SK-N-SH (cell line): Measurements from ENCODE around the gene SPRY4. TPM values are rescaled to one million over a fixed set of nuclear protein-coding genes. Genes with fewer than 3 reads are reported as not detected.

ENCODE experiments used
- CTCF ChIA-PET: fragments of 300-600, 350-600 bp; formaldehyde crosslinking; extraction: SDS; loops from one replicate; lab custom pipeline; 2021; lab: Yijun Ruan, JAX
- POLR2A ChIA-PET: fragments of 350-600 bp; sonication (Branson Sonifier 250); formaldehyde crosslinking; extraction: SDS; loops from one replicate; lab custom pipeline; 2020; ENCODE audit warnings: antibody characterized with exemption, inconsistent platforms; lab: Yijun Ruan, JAX
- DNase-seq: peaks from one replicate; pipeline ENCODE4 v3.0.0; 2012
- H2AFZ ChIP-seq: fragments of 200-600 bp; sonication (generic); 2 replicates; pipeline ENCODE4 v1.8.1; 2016; ENCODE audit warnings: antibody characterized with exemption, mild to moderate bottlenecking, low read depth
- H3F3A ChIP-seq: fragments of 200-600 bp; sonication (generic); replicated peaks from 2 replicates; pipeline ENCODE3; 2016; ENCODE audit warnings: antibody characterized with exemption, mild to moderate bottlenecking; ENCODE audit not compliant: insufficient read depth
- H3K27ac ChIP-seq, 2 experiments: fragments of 200-500 bp in 1 of 2; fragments of 200-600 bp in 1 of 2; sonication (Bioruptor generic) in 1 of 2; sonication (generic), shearing (Covaris generic) in 1 of 2; 2 replicates each; pipeline versions ENCODE4 v1.5.1 to v1.6.1; 2014 to 2016; ENCODE audit warnings: low read depth in 2 of 2, inconsistent platforms in 1 of 2, low read length in 1 of 2, mild to moderate bottlenecking in 1 of 2, mixed read lengths in 1 of 2
- H3K27me3 ChIP-seq: fragments of 200-600 bp; sonication (generic), shearing (Covaris generic); 2 replicates; pipeline ENCODE4 v1.6.1; 2016; ENCODE audit warnings: mixed run types; ENCODE audit not compliant: insufficient read depth
- H3K36me3 ChIP-seq, 2 experiments: fragments of 200-500 bp in 1 of 2; fragments of 200-600 bp in 1 of 2; sonication (Bioruptor generic) in 1 of 2; sonication (generic) in 1 of 2; replicated peaks in 1 of 2; 2 replicates each; pipeline versions ENCODE3 to v1.5.1; 2014 to 2016; ENCODE audit warnings: low read length in 1 of 2, mild to moderate bottlenecking in 1 of 2; ENCODE audit not compliant: insufficient read depth in 2 of 2, control insufficient read depth in 1 of 2
- H3K4me1 ChIP-seq, 2 experiments: fragments of 200-500 bp in 1 of 2; fragments of 200-600 bp in 1 of 2; sonication (Bioruptor generic) in 1 of 2; sonication (generic), shearing (Covaris generic) in 1 of 2; 2 replicates each; pipeline versions ENCODE4 v1.5.1 to v1.6.1; 2014 to 2016; ENCODE audit warnings: low read depth in 1 of 2, low read length in 1 of 2, mixed run types in 1 of 2; ENCODE audit not compliant: insufficient read depth in 2 of 2, control insufficient read depth in 1 of 2
- H3K4me2 ChIP-seq: fragments of 200-600 bp; sonication (generic), shearing (Covaris generic); 2 replicates; pipeline ENCODE4 v1.6.1; 2017; ENCODE audit warnings: mixed run types
- H3K4me3 ChIP-seq, 2 experiments: fragments of 200-500 bp in 1 of 2; fragments of 200-600 bp in 1 of 2; sonication (Bioruptor generic) in 1 of 2; sonication (generic), shearing (Covaris generic) in 1 of 2; 2 replicates each; pipeline versions ENCODE4 v1.5.1 to v1.8.1; 2014 to 2016; ENCODE audit warnings: low read depth in 2 of 2, inconsistent platforms in 1 of 2, low read length in 1 of 2, mild to moderate bottlenecking in 1 of 2, mixed read lengths in 1 of 2, moderate library complexity in 1 of 2
- H3K79me2 ChIP-seq: fragments of 200-600 bp; sonication (generic); 2 replicates; pipeline ENCODE4 v1.8.1; 2017; ENCODE audit warnings: mild to moderate bottlenecking; ENCODE audit not compliant: insufficient read depth
- H3K9ac ChIP-seq: fragments of 200-600 bp; sonication (generic); 2 replicates; pipeline ENCODE4 v1.6.1; 2017; ENCODE audit warnings: mixed run types
- H3K9me2 ChIP-seq: fragments of 200-600 bp; sonication (generic); 2 replicates; pipeline ENCODE4 v1.6.1; 2017; ENCODE audit warnings: mixed run types
- H3K9me3 ChIP-seq: fragments of 200-600 bp; sonication (generic); 2 replicates; pipeline ENCODE4 v1.6.1; 2017; ENCODE audit warnings: mixed run types, mild to moderate bottlenecking, moderate library complexity
- H4K20me1 ChIP-seq: fragments of 200-600 bp; sonication (generic); 2 replicates; pipeline ENCODE4 v1.6.1; 2017; ENCODE audit warnings: mild to moderate bottlenecking, mixed run types; ENCODE audit not compliant: insufficient read depth
- CHD2 ChIP-seq: fragments of 150-350 bp; IDR thresholded peaks from 2 replicates; pipeline ENCODE4 v1.6.1; 2018; ENCODE audit warnings: low read length; ENCODE audit not compliant: partially characterized antibody
- ELF1 ChIP-seq: IDR thresholded peaks from 2 replicates; pipeline ENCODE4 v1.4.0; 2012
- EP300 ChIP-seq, 2 experiments: IDR thresholded peaks; 2 replicates each; pipeline versions ENCODE4 v1.4.0 to v1.6.1; 2012; ENCODE audit warnings: borderline replicate concordance in 1 of 2, low read depth in 1 of 2, low read length in 1 of 2
- EZH2phosphoT487 ChIP-seq: fragments of 200-600 bp; sonication (generic); IDR thresholded peaks from 2 replicates; pipeline ENCODE4 v1.6.1; 2017; ENCODE audit warnings: low read depth, mixed run types, mild to moderate bottlenecking, antibody characterized with exemption, moderate library complexity, borderline replicate concordance
- FOSL2 ChIP-seq: IDR thresholded peaks from 2 replicates; pipeline ENCODE4 v1.4.0; 2012; ENCODE audit warnings: low read depth, mild to moderate bottlenecking, moderate library complexity, borderline replicate concordance
- FOXJ3 ChIP-seq: sonication (generic); formaldehyde crosslinking; IDR thresholded peaks from 2 replicates; pipeline ENCODE4 v1.5.1; 2020; ENCODE audit warnings: mild to moderate bottlenecking, missing genetic modification reagents
- FOXM1 ChIP-seq: IDR thresholded peaks from 2 replicates; pipeline ENCODE4 v1.4.0; 2012; ENCODE audit warnings: low read depth, mild to moderate bottlenecking
- GABPA ChIP-seq: IDR thresholded peaks from 2 replicates; pipeline ENCODE4 v1.4.0; 2012; ENCODE audit warnings: low read depth, mild to moderate bottlenecking
- JUND ChIP-seq: IDR thresholded peaks from 2 replicates; pipeline ENCODE4 v1.4.0; 2012
- MEF2A ChIP-seq: IDR thresholded peaks from 2 replicates; pipeline ENCODE4 v1.4.0; 2012; ENCODE audit warnings: low read depth, borderline replicate concordance
- MXI1 ChIP-seq: IDR thresholded peaks from 2 replicates; pipeline ENCODE4 v1.6.1; 2012; ENCODE audit warnings: mild to moderate bottlenecking, low read depth, low read length, improper control_type of control experiment
- NFIC ChIP-seq: IDR thresholded peaks from 2 replicates; pipeline ENCODE4 v1.4.0; 2012; ENCODE audit warnings: borderline replicate concordance
- NRF1 ChIP-seq: IDR thresholded peaks from 2 replicates; pipeline ENCODE4 v1.6.1; 2012; ENCODE audit warnings: low read depth, mild to moderate bottlenecking, low read length
- POLR2AphosphoS5 ChIP-seq: IDR thresholded peaks from 2 replicates; pipeline ENCODE4 v1.6.1; 2012; ENCODE audit warnings: low read depth, low read length
- RAD21 ChIP-seq: IDR thresholded peaks from 2 replicates; pipeline ENCODE4 v1.6.1; 2012; ENCODE audit warnings: mild to moderate bottlenecking, low read length
- RCOR1 ChIP-seq: fragments of 150-350 bp; IDR thresholded peaks from 2 replicates; pipeline ENCODE4 v1.6.1; 2017; ENCODE audit warnings: antibody characterized with exemption, low read length
- RFX5 ChIP-seq: IDR thresholded peaks from 2 replicates; pipeline ENCODE4 v1.6.1; 2012; ENCODE audit warnings: mild to moderate bottlenecking, improper control_type of control experiment, low read length
- RXRA ChIP-seq: IDR thresholded peaks from 2 replicates; pipeline ENCODE4 v1.4.0; 2012; ENCODE audit warnings: low read depth, mild to moderate bottlenecking, borderline replicate concordance
- SMC3 ChIP-seq: IDR thresholded peaks from 2 replicates; pipeline ENCODE4 v1.6.1; 2012; ENCODE audit warnings: low read depth, low read length, improper control_type of control experiment
- TAF1 ChIP-seq: IDR thresholded peaks from 2 replicates; pipeline ENCODE4 v1.6.1; 2012; ENCODE audit warnings: low read depth, mild to moderate bottlenecking, low read length, moderate library complexity, borderline replicate concordance
- TCF12 ChIP-seq: IDR thresholded peaks from 2 replicates; pipeline ENCODE4 v1.4.0; 2012
- TEAD4 ChIP-seq: IDR thresholded peaks from 2 replicates; pipeline ENCODE4 v1.4.0; 2012; ENCODE audit warnings: mild to moderate bottlenecking, borderline replicate concordance; ENCODE audit not compliant: insufficient read depth
- YY1 ChIP-seq: IDR thresholded peaks from 2 replicates; pipeline ENCODE4 v1.4.0; 2012; ENCODE audit warnings: low read depth, mild to moderate bottlenecking
- ZBTB33 ChIP-seq: IDR thresholded peaks from 2 replicates; pipeline ENCODE4 v1.4.0; 2012; ENCODE audit warnings: low read depth, borderline replicate concordance
- WGBS: methylation state at CpG from one replicate; pipeline ENCODE4 v1.1.6; 2017; ENCODE audit warnings: low lambda C conversion rate; 5-methylcytosine and 5-hydroxymethylcytosine counted together
- polyA plus RNA-seq, 3 experiments: library from polyadenylated mRNA; depleted of rRNA; stranded (reverse); fragments of >200 nt; gene quantifications; 2 replicates each; pipeline ENCODE4 v1.2.3, GENCODE V29; 2012
- TF ChIP-seq, protein P1 (sequence below): fragments of 150-350 bp; IDR thresholded peaks from 2 replicates; pipeline ENCODE4 v1.6.1; 2016; ENCODE audit warnings: mild to moderate bottlenecking, low read depth, low read length
- TF ChIP-seq, protein P2 (sequence below): IDR thresholded peaks from 2 replicates; pipeline ENCODE4 v1.4.0; 2012; ENCODE audit warnings: low read depth
- TF ChIP-seq, protein P3 (sequence below): IDR thresholded peaks from 2 replicates; pipeline ENCODE4; 2012
- TF ChIP-seq, protein P4 (sequence below): fragments of 200-600 bp; sonication (generic); IDR thresholded peaks from 2 replicates; pipeline ENCODE4 v1.6.1; 2017; ENCODE audit warnings: antibody characterized with exemption, mild to moderate bottlenecking, moderate library complexity
- TF ChIP-seq, protein P5 (sequence below): IDR thresholded peaks from 2 replicates; pipeline ENCODE4 v1.4.0; 2012; ENCODE audit warnings: low read depth, borderline replicate concordance

SPRY4 gene
- polyA plus RNA-seq, 1 of the 3 experiments (the other 2 are of a cell fraction), result 18.0 TPM

GRCh38 chr5:142296914-142297417, 27.9 kb downstream of the SPRY4 start:
- H3K9me2 ChIP-seq, result no peaks in the 10 kb centered on the region
- peak overlapping the region; percentile 48; the same call in 1 of the 2 replicates for H3K9ac ChIP-seq
- peaks cover 60% of the 10 kb centered on the region for H3K79me2 ChIP-seq
- H3K4me2 ChIP-seq, result peak overlapping the region; percentile 1; the same call in 1 of the 2 replicates
- H3K27me3 ChIP-seq, result no peaks in the 10 kb centered on the region
- peaks cover 25 to 28% of the 10 kb centered on the region in 2 experiments for H3K4me1 ChIP-seq
- H3K27ac ChIP-seq, result peak overlapping the region; percentile 74 to 93
- no peak overlapping the region for H3K4me3 ChIP-seq
- H3K9me3 ChIP-seq, result no peaks in the 10 kb centered on the region
- WGBS, result 21% methylated on average over 7 of the region's 7 CpGs
- no peak for DNase-seq
- H3F3A ChIP-seq, result peaks cover 30% of the 10 kb centered on the region
- peak overlapping the region; percentile 9; the same call in 1 of the 2 replicates for H2AFZ ChIP-seq
- CTCF ChIA-PET, result interaction anchor here (1.2 to 2.3 kb wide), 5 partner anchors 8 to 252 kb away, joined by 3 to 10 read pairs (median 4); partner anchors contain the start of gene SPRY4
- POLR2A ChIA-PET, result interaction anchor here (1.0 to 1.7 kb wide), 2 partner anchors 9 to 23 kb away, joined by 3 read pairs; no protein-coding TSS in a partner anchor
- no peaks in the 10 kb centered on the region for H4K20me1 ChIP-seq
- peaks cover 0 to 13% of the 10 kb centered on the region in 2 experiments for H3K36me3 ChIP-seq
- no peak for TF ChIP-seq FOXM1
- no peak for TF ChIP-seq TAF1
- TF ChIP-seq, protein P1, sequence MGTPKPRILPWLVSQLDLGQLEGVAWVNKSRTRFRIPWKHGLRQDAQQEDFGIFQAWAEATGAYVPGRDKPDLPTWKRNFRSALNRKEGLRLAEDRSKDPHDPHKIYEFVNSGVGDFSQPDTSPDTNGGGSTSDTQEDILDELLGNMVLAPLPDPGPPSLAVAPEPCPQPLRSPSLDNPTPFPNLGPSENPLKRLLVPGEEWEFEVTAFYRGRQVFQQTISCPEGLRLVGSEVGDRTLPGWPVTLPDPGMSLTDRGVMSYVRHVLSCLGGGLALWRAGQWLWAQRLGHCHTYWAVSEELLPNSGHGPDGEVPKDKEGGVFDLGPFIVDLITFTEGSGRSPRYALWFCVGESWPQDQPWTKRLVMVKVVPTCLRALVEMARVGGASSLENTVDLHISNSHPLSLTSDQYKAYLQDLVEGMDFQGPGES, result no peak
- no peak for TF ChIP-seq CHD2
- TF ChIP-seq ELF1, result no peak; the same call in 1 of the 2 replicates
- TF ChIP-seq, protein P2, sequence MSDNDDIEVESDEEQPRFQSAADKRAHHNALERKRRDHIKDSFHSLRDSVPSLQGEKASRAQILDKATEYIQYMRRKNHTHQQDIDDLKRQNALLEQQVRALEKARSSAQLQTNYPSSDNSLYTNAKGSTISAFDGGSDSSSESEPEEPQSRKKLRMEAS, result peak; percentile 4; the same call in 1 of the 2 replicates
- TF ChIP-seq EZH2phosphoT487, result no peak
- no peak for TF ChIP-seq RFX5
- TF ChIP-seq ZBTB33, result no peak
- peak; percentile 69; the same call in 1 of the 2 replicates for TF ChIP-seq RXRA
- TF ChIP-seq, protein P3, sequence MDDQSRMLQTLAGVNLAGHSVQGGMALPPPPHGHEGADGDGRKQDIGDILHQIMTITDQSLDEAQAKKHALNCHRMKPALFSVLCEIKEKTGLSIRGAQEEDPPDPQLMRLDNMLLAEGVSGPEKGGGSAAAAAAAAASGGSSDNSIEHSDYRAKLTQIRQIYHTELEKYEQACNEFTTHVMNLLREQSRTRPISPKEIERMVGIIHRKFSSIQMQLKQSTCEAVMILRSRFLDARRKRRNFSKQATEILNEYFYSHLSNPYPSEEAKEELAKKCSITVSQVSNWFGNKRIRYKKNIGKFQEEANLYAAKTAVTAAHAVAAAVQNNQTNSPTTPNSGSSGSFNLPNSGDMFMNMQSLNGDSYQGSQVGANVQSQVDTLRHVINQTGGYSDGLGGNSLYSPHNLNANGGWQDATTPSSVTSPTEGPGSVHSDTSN, result peak; percentile 47
- TF ChIP-seq JUND, result no peak; the same call in 1 of the 2 replicates
- TF ChIP-seq FOSL2, result no peak
- no peak for TF ChIP-seq POLR2AphosphoS5
- no peak for TF ChIP-seq RCOR1
- TF ChIP-seq FOXJ3 (CRISPR knock-in tag), result no peak
- no peak for TF ChIP-seq RAD21
- TF ChIP-seq EP300 (IDR thresholded peaks at IDR 0.05; ENCODE audit: borderline replicate concordance in 1 of 2, low read depth in 1 of 2, low read length in 1 of 2), result no peak; a peak in 1 of 4 replicates
- peak; percentile 55; the same call in 1 of the 2 replicates for TF ChIP-seq GABPA
- TF ChIP-seq, protein P4, sequence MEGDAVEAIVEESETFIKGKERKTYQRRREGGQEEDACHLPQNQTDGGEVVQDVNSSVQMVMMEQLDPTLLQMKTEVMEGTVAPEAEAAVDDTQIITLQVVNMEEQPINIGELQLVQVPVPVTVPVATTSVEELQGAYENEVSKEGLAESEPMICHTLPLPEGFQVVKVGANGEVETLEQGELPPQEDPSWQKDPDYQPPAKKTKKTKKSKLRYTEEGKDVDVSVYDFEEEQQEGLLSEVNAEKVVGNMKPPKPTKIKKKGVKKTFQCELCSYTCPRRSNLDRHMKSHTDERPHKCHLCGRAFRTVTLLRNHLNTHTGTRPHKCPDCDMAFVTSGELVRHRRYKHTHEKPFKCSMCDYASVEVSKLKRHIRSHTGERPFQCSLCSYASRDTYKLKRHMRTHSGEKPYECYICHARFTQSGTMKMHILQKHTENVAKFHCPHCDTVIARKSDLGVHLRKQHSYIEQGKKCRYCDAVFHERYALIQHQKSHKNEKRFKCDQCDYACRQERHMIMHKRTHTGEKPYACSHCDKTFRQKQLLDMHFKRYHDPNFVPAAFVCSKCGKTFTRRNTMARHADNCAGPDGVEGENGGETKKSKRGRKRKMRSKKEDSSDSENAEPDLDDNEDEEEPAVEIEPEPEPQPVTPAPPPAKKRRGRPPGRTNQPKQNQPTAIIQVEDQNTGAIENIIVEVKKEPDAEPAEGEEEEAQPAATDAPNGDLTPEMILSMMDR, result no peak
- TF ChIP-seq TCF12, result peak; percentile 70
- TF ChIP-seq TEAD4, result peak; percentile 57; the same call in 1 of the 2 replicates
- TF ChIP-seq YY1, result peak; percentile 26; the same call in 1 of the 2 replicates
- TF ChIP-seq NRF1, result no peak
- peak; percentile 83 for TF ChIP-seq NFIC
- TF ChIP-seq, protein P5, sequence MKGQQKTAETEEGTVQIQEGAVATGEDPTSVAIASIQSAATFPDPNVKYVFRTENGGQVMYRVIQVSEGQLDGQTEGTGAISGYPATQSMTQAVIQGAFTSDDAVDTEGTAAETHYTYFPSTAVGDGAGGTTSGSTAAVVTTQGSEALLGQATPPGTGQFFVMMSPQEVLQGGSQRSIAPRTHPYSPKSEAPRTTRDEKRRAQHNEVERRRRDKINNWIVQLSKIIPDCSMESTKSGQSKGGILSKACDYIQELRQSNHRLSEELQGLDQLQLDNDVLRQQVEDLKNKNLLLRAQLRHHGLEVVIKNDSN, result no peak
- TF ChIP-seq MXI1, result no peak
- peak; percentile 93 for TF ChIP-seq MEF2A
- no peak for TF ChIP-seq SMC3
